Neural cell (in vitro differentiated cells): ENCODE data around the gene INSR.

Source experiments
- RAD21 ChIP-seq: fragments of 450-650 bp; conservative IDR thresholded peaks from 2 replicates; pipeline ENCODE4 v1.6.1; 2014; ENCODE audit warnings: antibody characterized with exemption, mild to moderate bottlenecking, moderate library complexity
- TAF1 ChIP-seq: IDR thresholded peaks from 2 replicates; pipeline ENCODE4 v1.6.1; 2012; ENCODE audit warnings: low read depth
- TF ChIP-seq, protein P1 (sequence below): fragments of 450-650 bp; IDR thresholded peaks from 2 replicates; pipeline ENCODE4 v1.5.1; 2014; ENCODE audit warnings: antibody characterized with exemption, mild to moderate bottlenecking, moderate library complexity; ENCODE audit not compliant: poor library complexity, severe bottlenecking

DNA sequence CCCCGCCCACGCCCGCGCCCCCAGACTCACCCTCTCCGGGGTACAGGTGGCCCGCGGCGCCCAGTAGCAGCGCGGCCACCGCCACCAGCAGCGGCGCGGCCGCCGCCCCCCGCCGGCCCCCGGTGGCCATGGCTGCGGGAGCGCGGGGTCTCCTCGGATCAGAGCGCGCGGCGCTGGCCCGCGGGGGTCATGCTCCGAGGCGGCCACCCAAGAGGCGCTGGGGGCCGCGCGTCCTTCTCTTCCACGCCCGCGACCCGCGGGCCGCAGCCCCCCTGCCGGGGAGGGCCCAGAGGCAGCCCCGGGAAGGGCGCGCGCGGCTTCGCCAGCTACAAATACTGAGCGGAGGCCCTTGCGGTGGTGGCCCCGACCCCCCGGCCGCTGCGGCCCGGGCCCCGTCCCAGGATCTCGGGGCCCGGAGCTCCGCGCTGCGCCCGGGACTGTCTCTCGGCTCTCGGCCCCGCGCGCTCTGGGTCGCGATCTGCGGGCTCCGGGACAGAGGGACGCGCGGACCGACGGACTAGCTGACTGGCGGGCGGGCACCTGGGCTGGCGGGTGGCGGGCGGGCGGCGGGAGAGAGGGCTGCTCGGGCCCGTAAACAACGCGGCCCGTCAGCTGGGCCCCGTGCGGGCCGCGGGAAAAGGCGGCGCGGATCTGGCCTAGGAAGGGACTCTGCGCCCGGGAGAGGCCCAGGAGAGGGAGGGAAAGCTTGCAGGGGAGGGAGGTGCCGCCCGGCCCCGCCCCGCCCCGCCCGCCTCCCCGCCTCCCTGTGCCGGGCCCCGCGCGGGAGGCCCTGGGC is at the start of gene INSR:
- TF ChIP-seq, protein P1, sequence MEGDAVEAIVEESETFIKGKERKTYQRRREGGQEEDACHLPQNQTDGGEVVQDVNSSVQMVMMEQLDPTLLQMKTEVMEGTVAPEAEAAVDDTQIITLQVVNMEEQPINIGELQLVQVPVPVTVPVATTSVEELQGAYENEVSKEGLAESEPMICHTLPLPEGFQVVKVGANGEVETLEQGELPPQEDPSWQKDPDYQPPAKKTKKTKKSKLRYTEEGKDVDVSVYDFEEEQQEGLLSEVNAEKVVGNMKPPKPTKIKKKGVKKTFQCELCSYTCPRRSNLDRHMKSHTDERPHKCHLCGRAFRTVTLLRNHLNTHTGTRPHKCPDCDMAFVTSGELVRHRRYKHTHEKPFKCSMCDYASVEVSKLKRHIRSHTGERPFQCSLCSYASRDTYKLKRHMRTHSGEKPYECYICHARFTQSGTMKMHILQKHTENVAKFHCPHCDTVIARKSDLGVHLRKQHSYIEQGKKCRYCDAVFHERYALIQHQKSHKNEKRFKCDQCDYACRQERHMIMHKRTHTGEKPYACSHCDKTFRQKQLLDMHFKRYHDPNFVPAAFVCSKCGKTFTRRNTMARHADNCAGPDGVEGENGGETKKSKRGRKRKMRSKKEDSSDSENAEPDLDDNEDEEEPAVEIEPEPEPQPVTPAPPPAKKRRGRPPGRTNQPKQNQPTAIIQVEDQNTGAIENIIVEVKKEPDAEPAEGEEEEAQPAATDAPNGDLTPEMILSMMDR: no peak
- peak; percentile 67 for TF ChIP-seq TAF1
- no peak for TF ChIP-seq RAD21
